Transverse colon (tissue), 4 donors: ENCODE results near the gene MMP25.

ENCODE experiments used
- EP300 ChIP-seq: sonication (generic); formaldehyde crosslinking; IDR thresholded peaks from one replicate; pipeline ENCODE4 v1.6.1; 2017; ENCODE audit warnings: antibody characterized with exemption, low read depth
- POLR2A ChIP-seq: fragments of 450-650 bp; IDR thresholded peaks from one replicate; pipeline ENCODE4 v1.6.1; 2016; ENCODE audit warnings: antibody characterized with exemption, mild to moderate bottlenecking, moderate library complexity
- POLR2AphosphoS5 ChIP-seq, 3 donors: sonication (generic); formaldehyde crosslinking; IDR thresholded peaks; one replicate each; pipeline ENCODE4 v1.6.1; 2016; ENCODE audit warnings: antibody characterized with exemption in 3 of 3
- TF ChIP-seq, protein P1 (sequence below), 5 experiments: fragments of 200-600 bp in 3 of 5; fragments of 450-650 bp in 2 of 5; sonication (generic) in 3 of 5; IDR thresholded peaks; 1 replicate in 2 of 5; 2 replicates in 3 of 5; pipeline ENCODE4 v1.5.1; 2016 to 2017; ENCODE audit warnings: antibody characterized with exemption in 5 of 5, inconsistent platforms in 3 of 5, mild to moderate bottlenecking in 2 of 5, moderate library complexity in 1 of 5

DNA sequence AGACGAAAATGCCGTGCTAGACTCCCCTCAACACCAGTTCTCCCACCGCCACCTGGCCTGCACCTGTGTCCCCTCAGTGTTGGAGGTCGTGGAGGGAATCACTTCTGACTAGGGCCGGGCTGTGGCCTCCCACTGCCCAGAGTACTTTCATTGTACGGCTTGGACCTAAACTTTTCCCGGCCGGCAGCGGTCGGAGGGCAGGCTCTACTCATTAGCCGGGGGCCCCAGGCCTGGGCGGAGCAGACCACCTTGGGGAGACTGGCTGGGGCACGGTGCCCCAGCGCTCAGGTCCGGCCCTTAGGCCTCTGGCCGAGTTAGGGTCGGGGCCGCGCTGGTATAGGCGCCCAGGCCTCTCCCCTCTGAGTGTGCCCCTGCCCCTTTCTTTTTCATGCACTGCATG, 29.0 kb upstream of the MMP25 start:
- TF ChIP-seq, protein P1, sequence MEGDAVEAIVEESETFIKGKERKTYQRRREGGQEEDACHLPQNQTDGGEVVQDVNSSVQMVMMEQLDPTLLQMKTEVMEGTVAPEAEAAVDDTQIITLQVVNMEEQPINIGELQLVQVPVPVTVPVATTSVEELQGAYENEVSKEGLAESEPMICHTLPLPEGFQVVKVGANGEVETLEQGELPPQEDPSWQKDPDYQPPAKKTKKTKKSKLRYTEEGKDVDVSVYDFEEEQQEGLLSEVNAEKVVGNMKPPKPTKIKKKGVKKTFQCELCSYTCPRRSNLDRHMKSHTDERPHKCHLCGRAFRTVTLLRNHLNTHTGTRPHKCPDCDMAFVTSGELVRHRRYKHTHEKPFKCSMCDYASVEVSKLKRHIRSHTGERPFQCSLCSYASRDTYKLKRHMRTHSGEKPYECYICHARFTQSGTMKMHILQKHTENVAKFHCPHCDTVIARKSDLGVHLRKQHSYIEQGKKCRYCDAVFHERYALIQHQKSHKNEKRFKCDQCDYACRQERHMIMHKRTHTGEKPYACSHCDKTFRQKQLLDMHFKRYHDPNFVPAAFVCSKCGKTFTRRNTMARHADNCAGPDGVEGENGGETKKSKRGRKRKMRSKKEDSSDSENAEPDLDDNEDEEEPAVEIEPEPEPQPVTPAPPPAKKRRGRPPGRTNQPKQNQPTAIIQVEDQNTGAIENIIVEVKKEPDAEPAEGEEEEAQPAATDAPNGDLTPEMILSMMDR (IDR thresholded peaks at IDR 0.05): no peak
- no peak for TF ChIP-seq POLR2A
- TF ChIP-seq POLR2AphosphoS5 (IDR thresholded peaks at IDR 0.05): no peak
- no peak for TF ChIP-seq EP300
